K562 (cell line): ENCODE measurements around the gene BPI. TPM values are rescaled to one million over a fixed set of nuclear protein-coding genes. Genes with fewer than 3 reads are reported as not detected.

Experiments used
- ATAC-seq: fragments of 200-7000 bp; cut with Tn5 transposase; 3 replicates; pipeline ENCODE4 v1.9.1; 2020; ENCODE audit warnings: moderate library complexity
- BruUV-seq: library from RNA; stranded (reverse); fragments of 400-500 nt; replicated peaks from 2 replicates; lab custom pipeline; 2021; lab: Mats Ljungman, UMichigan
- CTCF ChIA-PET: fragments of 300-600 bp; formaldehyde crosslinking; extraction: SDS; loops from one replicate; lab custom pipeline; 2021; ENCODE audit warnings: low intra/inter-chr PET ratio; lab: Yijun Ruan, JAX
- POLR2A ChIA-PET: fragments of 300-600, 350-650 bp; sonication (Branson Sonifier 250); formaldehyde crosslinking; extraction: SDS; loops from one replicate; lab custom pipeline; 2021; ENCODE audit warnings: antibody characterized with exemption, inconsistent platforms; lab: Yijun Ruan, JAX
- DNase-seq, 4 experiments: peaks; one replicate each; pipeline versions ENCODE4 v3.0.0 to v3.0.0-alpha.2; 2011 to 2018; ENCODE audit warnings: low spot score in 3 of 4, mixed read lengths in 3 of 4; ENCODE audit errors: extremely low read depth in 1 of 4
- FAIRE-seq: peaks from 2 replicates; lab custom pipeline; 2011; peaks lifted over from hg19 to GRCh38; lab: Jason Lieb, UNC
- H2AFZ ChIP-seq: 2 replicates; pipeline ENCODE4 v1.6.0; 2011; ENCODE audit warnings: low read depth, low read length, control low read depth, inconsistent platforms
- H3K27ac ChIP-seq: fragments of 200-600 bp; 3 replicates; pipeline ENCODE4 v1.8.0; 2011; ENCODE audit warnings: low read depth, mild to moderate bottlenecking, control low read depth, inconsistent platforms, low read length, moderate library complexity, mixed read lengths; ENCODE audit errors: extremely low read depth
- H3K27me3 ChIP-seq, 2 experiments: fragments of 300-600 bp in 1 of 2; 2 replicates in 1 of 2; 3 replicates in 1 of 2; pipeline versions ENCODE4 v1.6.0 to v1.8.0; 2011; ENCODE audit warnings: inconsistent platforms in 2 of 2, low read length in 2 of 2, mild to moderate bottlenecking in 1 of 2, mixed read lengths in 1 of 2, moderate library complexity in 1 of 2; ENCODE audit not compliant: control insufficient read depth in 2 of 2, insufficient read depth in 2 of 2
- H3K36me3 ChIP-seq: fragments of 300-600 bp; 3 replicates; pipeline ENCODE4 v1.8.0; 2011; ENCODE audit warnings: mild to moderate bottlenecking, low read length, inconsistent platforms; ENCODE audit not compliant: control insufficient read depth, insufficient read depth
- H3K4me1 ChIP-seq, 2 experiments: fragments of 200-600 bp in 1 of 2; replicated peaks in 1 of 2; 2 replicates in 1 of 2; 3 replicates in 1 of 2; pipeline versions ENCODE4 v1.5.1 to v1.8.0; 2011; ENCODE audit warnings: inconsistent platforms in 2 of 2, low read length in 2 of 2, mild to moderate bottlenecking in 1 of 2, mixed read lengths in 1 of 2, moderate library complexity in 1 of 2; ENCODE audit not compliant: control insufficient read depth in 2 of 2, insufficient read depth in 2 of 2
- H3K4me2 ChIP-seq: 2 replicates; pipeline ENCODE4 v1.6.1; 2011; ENCODE audit warnings: low read length, control low read depth, inconsistent platforms, mixed read lengths; ENCODE audit not compliant: insufficient read depth
- H3K4me3 ChIP-seq: fragments of 200-600 bp; sonication (generic), shearing (Covaris generic); 2 replicates; pipeline ENCODE4 v1.5.1; 2016; ENCODE audit warnings: control low read depth, inconsistent platforms
- H3K79me2 ChIP-seq: fragments of 200-600 bp; 3 replicates; pipeline ENCODE4 v1.8.0; 2011; ENCODE audit warnings: low read length, inconsistent platforms; ENCODE audit not compliant: control insufficient read depth, insufficient read depth
- H3K9ac ChIP-seq, 2 experiments: 2 replicates each; pipeline versions ENCODE4 v1.6.0 to v1.6.1; 2011; ENCODE audit warnings: low read depth in 2 of 2, low read length in 2 of 2, control low read depth in 1 of 2, inconsistent platforms in 1 of 2, mild to moderate bottlenecking in 1 of 2, mixed read lengths in 1 of 2; ENCODE audit not compliant: insufficient read depth in 1 of 2
- H3K9me1 ChIP-seq: one replicate; pipeline ENCODE4 v1.6.0; 2011; ENCODE audit warnings: inconsistent platforms, mild to moderate bottlenecking, low read length, moderate library complexity; ENCODE audit not compliant: control insufficient read depth, insufficient read depth
- H3K9me3 ChIP-seq: replicated peaks from 2 replicates; pipeline ENCODE4 v1.5.1; 2011; ENCODE audit warnings: low read depth, low read length, inconsistent platforms; ENCODE audit not compliant: control insufficient read depth, insufficient read depth
- H4K20me1 ChIP-seq: replicated peaks from 2 replicates; pipeline ENCODE4 v1.6.1; 2011; ENCODE audit warnings: low read length, inconsistent platforms, mixed read lengths; ENCODE audit not compliant: control insufficient read depth, insufficient read depth
- C11orf30 ChIP-seq: fragments of 450-650 bp; IDR thresholded peaks from 2 replicates; pipeline ENCODE4 v1.6.1; 2016; ENCODE audit warnings: low read depth, mild to moderate bottlenecking
- LARP7 ChIP-seq: fragments of 450-650 bp; IDR thresholded peaks from 2 replicates; pipeline ENCODE4 v1.6.1; 2016
- NR2C2 ChIP-seq, 2 experiments: fragments of 200-800 bp in 1 of 2; sonication (Bioruptor generic) in 1 of 2; sonication (generic) in 1 of 2; formaldehyde crosslinking in 1 of 2; IDR thresholded peaks; 2 replicates each; pipeline versions ENCODE4 v1.6.1 to v1.8.0; 2016 to 2022; ENCODE audit warnings: mild to moderate bottlenecking in 1 of 2, missing compliant biosample characterization in 1 of 2, missing genetic modification characterization in 1 of 2, missing genetic modification reagents in 1 of 2
- RBBP5 ChIP-seq: fragments of 200-600 bp; sonication (generic); IDR thresholded peaks from 2 replicates; pipeline ENCODE4 v1.6.1; 2012; ENCODE audit warnings: borderline replicate concordance, mild to moderate bottlenecking, low read length, control low read depth, inconsistent platforms; ENCODE audit not compliant: insufficient read depth, poor library complexity, severe bottlenecking
- RBM22 ChIP-seq: fragments of 200-400 bp; formaldehyde crosslinking; IDR thresholded peaks from 2 replicates; pipeline ENCODE4 v1.6.1; 2018; ENCODE audit warnings: low read length, low read depth; ENCODE audit not compliant: poor library complexity, severe bottlenecking
- RUNX1 ChIP-seq: sonication (generic); IDR thresholded peaks from 2 replicates; pipeline ENCODE4 v1.6.1; 2016; ENCODE audit warnings: antibody characterized with exemption, low read depth
- SETDB1 ChIP-seq: IDR thresholded peaks from one replicate; pipeline ENCODE4 v1.6.1; 2012; ENCODE audit warnings: low read length, control low read depth, inconsistent platforms
- SIX5 ChIP-seq, 2 experiments: IDR thresholded peaks; 2 replicates each; pipeline ENCODE4 v1.6.1; 2011; ENCODE audit warnings: low read length in 2 of 2, borderline replicate concordance in 1 of 2, low read depth in 1 of 2, mild to moderate bottlenecking in 1 of 2, moderate library complexity in 1 of 2; ENCODE audit not compliant: insufficient read depth in 1 of 2
- TBP ChIP-seq: optimal IDR thresholded peaks from 2 replicates; pipeline ENCODE3; 2011; ENCODE audit warnings: low read depth, low read length, improper control_type of control experiment
- XRCC5 ChIP-seq: fragments of 200-400 bp; formaldehyde crosslinking; IDR thresholded peaks from 2 replicates; pipeline ENCODE4 v1.6.1; 2017; ENCODE audit warnings: low read depth, mild to moderate bottlenecking, low read length
- ZNF184 ChIP-seq: sonication (generic); formaldehyde crosslinking; IDR thresholded peaks from 2 replicates; pipeline ENCODE4 v1.5.0; 2020; ENCODE audit warnings: missing genetic modification reagents
- ZNF316 ChIP-seq: fragments of 450-650 bp; IDR thresholded peaks from 2 replicates; pipeline ENCODE4 v1.6.1; 2016
- ZNF551 ChIP-seq: fragments of 250-450 bp; sonication (Bioruptor Pico); IDR thresholded peaks from 2 replicates; pipeline ENCODE4 v1.5.0; 2021; ENCODE audit warnings: mild to moderate bottlenecking, moderate library complexity
- WGBS: fragments of 100-300 bp; shearing (Covaris generic); methylation state at CpG from one replicate; pipeline ENCODE4 v1.1.6; 2016; ENCODE audit warnings: low coverage, mixed read lengths; ENCODE audit not compliant: insufficient coverage; ENCODE audit errors: missing lambda C conversion rate; 5-methylcytosine and 5-hydroxymethylcytosine counted together
- in situ Hi-C: fragments of 300-500 bp; cut with MboI; formaldehyde crosslinking; loops from 4 replicates; pipeline ENCODE4 v1.15.0; 2018; ENCODE audit warnings: inconsistent platforms, mixed read lengths
- intact Hi-C: fragments of 100-400 bp; cut with micrococcal nuclease; formaldehyde crosslinking; loops from 2 replicates; pipeline ENCODE4 v1.14.2; 2022
- polyA plus RNA-seq, 8 experiments: library from polyadenylated mRNA; depleted of rRNA in 4 of 8; stranded (reverse) in 5 of 8; unstranded in 3 of 8; fragments of >200 nt; fragmentation: Nextera tagmentation in 2 of 8; fragmentation: Illumina TruSeq in 1 of 8; extraction: Ambion mirVana in 2 of 8; extraction: Trizol in 1 of 8; gene quantifications; 2 replicates each; pipeline versions ENCODE4 v1.2.1 to v1.2.3, GENCODE V29; 2011 to 2014; ENCODE audit warnings: inconsistent platforms in 1 of 8, missing spikeins in 1 of 8
- total RNA-seq, 7 experiments: library from RNA; depleted of rRNA in 6 of 7; stranded (reverse); fragments of >200 nt in 6 of 7; fragmentation: Illumina TruSeq in 2 of 7; extraction: Trizol in 2 of 7; gene quantifications; 2 replicates each; pipeline versions ENCODE4 v1.2.1 to v1.2.3, GENCODE V29; 2011 to 2021; ENCODE audit warnings: low replicate concordance in 1 of 7
- TF ChIP-seq, protein P1 (sequence below): fragments of 200-800 bp; sonication (Bioruptor generic); IDR thresholded peaks from 2 replicates; pipeline ENCODE4 v1.6.1; 2017; ENCODE audit warnings: missing genetic modification characterization, missing compliant biosample characterization

BPI gene
- total and polyA plus RNA-seq, 9 of the 15 experiments (the other 6 are each of a cell fraction or from before 2014, with no cell fraction given) = not detected

- intact Hi-C loops (no loop called here), in situ Hi-C loops (no loop called here)
- Histone ChIP-seq H3K27ac (no peak overlapping the region), H2AFZ (no peak overlapping the region), H3K27me3 (peaks cover 5 to 21% of the 10 kb centered on the region in 2 experiments; a peak in 4 of 5 replicates), H3K4me1 (no peaks in the 10 kb centered on the region), H3K9me3 (no peaks in the 10 kb centered on the region), H3K79me2 (no peaks in the 10 kb centered on the region), H3K9ac (no peak overlapping the region), H3K4me2 (no peak overlapping the region), H4K20me1 (no peaks in the 10 kb centered on the region), H3K36me3 (no peaks in the 10 kb centered on the region), H3K4me3 (no peak overlapping the region), H3K9me1 (no peaks in the 10 kb centered on the region)
- no peak for DNase-seq
- no peak for ATAC-seq
- BruUV-seq = no TSS peak
- no peak for FAIRE-seq
- ChIA-PET CTCF (no interaction called here), POLR2A (no interaction called here)
- WGBS = 0% methylated on average over 3 of the region's 4 CpGs
- TF ChIP-seq XRCC5 (no peak), C11orf30 (peak; percentile 61), ZNF316 (peak; percentile 64)
Measured at GRCh38 chr20:38316341-38316740, 12.4 kb downstream of the BPI start.

DNA sequence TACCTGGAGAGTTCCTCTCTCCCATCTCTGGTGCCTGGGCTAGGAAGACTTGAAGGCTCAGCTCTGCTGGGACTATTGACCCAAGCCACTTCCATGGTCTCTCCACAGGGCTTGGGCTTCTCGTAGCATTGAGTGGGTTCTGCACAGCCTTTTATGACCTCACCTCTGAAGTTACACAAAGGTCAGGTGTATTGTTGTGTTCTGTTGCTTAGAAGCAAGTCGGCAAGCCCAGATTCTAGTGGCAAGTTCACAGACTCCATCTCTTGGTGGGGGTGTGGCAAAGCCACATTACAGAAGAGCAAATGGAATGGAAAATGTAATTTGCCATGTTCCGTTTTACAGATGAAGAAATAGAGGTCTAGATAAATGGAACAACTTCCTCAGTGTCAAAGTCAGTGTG lies 13.5 kb downstream of the BPI start:
- H3K36me3 ChIP-seq = no peaks in the 10 kb centered on the region
- DNase-seq = no peak
- H4K20me1 ChIP-seq = no peaks in the 10 kb centered on the region
- ChIA-PET POLR2A (interaction anchor here (0.6 kb wide), 2 partner anchors 77 to 104 kb away, joined by 3 to 4 read pairs; no protein-coding TSS in a partner anchor), CTCF (no interaction called here)
- no peak overlapping the region for H2AFZ ChIP-seq
- no peak for ATAC-seq
- H3K4me1 ChIP-seq = no peaks in the 10 kb centered on the region
- H3K79me2 ChIP-seq = no peaks in the 10 kb centered on the region
- no peak overlapping the region for H3K4me2 ChIP-seq
- no peak overlapping the region for H3K4me3 ChIP-seq
- BruUV-seq = no TSS peak
- H3K27me3 ChIP-seq = peaks cover 5 to 21% of the 10 kb centered on the region in 2 experiments; a peak in 3 of 5 replicates
- no peak overlapping the region for H3K9ac ChIP-seq
- intact Hi-C loops = no loop called here
- no peak overlapping the region for H3K27ac ChIP-seq
- in situ Hi-C loops = no loop called here
- 0% methylated on average over 3 of the region's 3 CpGs for WGBS
- H3K9me3 ChIP-seq = no peaks in the 10 kb centered on the region
- FAIRE-seq = no peak
- no peaks in the 10 kb centered on the region for H3K9me1 ChIP-seq
- TF ChIP-seq TBP (no peak), RUNX1 (no peak), SIX5 (IDR thresholded peaks at IDR 0.05; ENCODE audit: borderline replicate concordance in 1 of 2, insufficient read depth in 1 of 2, low read depth in 1 of 2, low read length in 2 of 2) (no peak), ZNF184 (no peak), RBM22 (no peak), NR2C2 (CRISPR knock-in tag; IDR thresholded peaks at IDR 0.05) (no peak), NR2C2 (tag; IDR thresholded peaks at IDR 0.05) (no peak), SETDB1 (no peak), ZNF551 (CRISPR knock-in tag) (no peak), LARP7 (no peak), RBBP5 (no peak)
- TF ChIP-seq, protein P1, sequence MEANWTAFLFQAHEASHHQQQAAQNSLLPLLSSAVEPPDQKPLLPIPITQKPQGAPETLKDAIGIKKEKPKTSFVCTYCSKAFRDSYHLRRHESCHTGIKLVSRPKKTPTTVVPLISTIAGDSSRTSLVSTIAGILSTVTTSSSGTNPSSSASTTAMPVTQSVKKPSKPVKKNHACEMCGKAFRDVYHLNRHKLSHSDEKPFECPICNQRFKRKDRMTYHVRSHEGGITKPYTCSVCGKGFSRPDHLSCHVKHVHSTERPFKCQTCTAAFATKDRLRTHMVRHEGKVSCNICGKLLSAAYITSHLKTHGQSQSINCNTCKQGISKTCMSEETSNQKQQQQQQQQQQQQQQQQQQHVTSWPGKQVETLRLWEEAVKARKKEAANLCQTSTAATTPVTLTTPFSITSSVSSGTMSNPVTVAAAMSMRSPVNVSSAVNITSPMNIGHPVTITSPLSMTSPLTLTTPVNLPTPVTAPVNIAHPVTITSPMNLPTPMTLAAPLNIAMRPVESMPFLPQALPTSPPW (CRISPR knock-in tag) = no peak
